HG03135 (cell line): ENCODE measurements around the gene SLC2A4RG.
A peak's percentile ranks its signal among the peaks of the same experiment; 100 is the strongest.

ENCODE experiments used
- ATAC-seq: cut with Tn5 transposase; IDR thresholded peaks from one replicate; pipeline ENCODE4 v1.9.1; 2021; ENCODE audit warnings: mild to moderate bottlenecking, moderate library complexity; ENCODE audit not compliant: unreplicated experiment

Gene SLC2A4RG

GRCh38 chr20:63698739-63699465, 40.7 kb upstream of the SLC2A4RG start:
- no peak for ATAC-seq

GRCh38 chr20:63699466-63700198, 39.9 kb upstream of the SLC2A4RG start:
- no peak for ATAC-seq

GRCh38 chr20:63700199-63701050, 39.2 kb upstream of the SLC2A4RG start:
- ATAC-seq = no peak

- ATAC-seq = no peak
Observed at GRCh38 chr20:63701051-63701328, 38.6 kb upstream of the SLC2A4RG start.

- ATAC-seq = no peak
Observed at GRCh38 chr20:63701329-63702035, 38.1 kb upstream of the SLC2A4RG start.

GRCh38 chr20:63702036-63702665, 37.4 kb upstream of the SLC2A4RG start:
- ATAC-seq = no peak

- no peak for ATAC-seq
Observed at GRCh38 chr20:63702751-63703470, 36.7 kb upstream of the SLC2A4RG start.

- no peak for ATAC-seq
Observed at GRCh38 chr20:63703471-63703975, 36.1 kb upstream of the SLC2A4RG start.

GRCh38 chr20:63703976-63704748, 35.4 kb upstream of the SLC2A4RG start:
- no peak for ATAC-seq

GRCh38 chr20:63704749-63705117, 34.8 kb upstream of the SLC2A4RG start:
- no peak for ATAC-seq

- ATAC-seq = no peak
Observed at GRCh38 chr20:63705232-63706026, 34.1 kb upstream of the SLC2A4RG start.

- no peak for ATAC-seq
Observed at GRCh38 chr20:63706027-63706695, 33.4 kb upstream of the SLC2A4RG start.

- ATAC-seq = peak; percentile 31
Observed at GRCh38 chr20:63706852-63707557, 32.6 kb upstream of the SLC2A4RG start.

GRCh38 chr20:63707558-63708300, 31.8 kb upstream of the SLC2A4RG start, which contains the start of the genes ARFRP1 and ZGPAT:
Gene ARFRP1, minus strand, starts transcription at chr20:63707976. Its CDS starts 885 bp downstream, at chr20:63707091.
Gene ZGPAT, plus strand, starts transcription at chr20:63708039. Its CDS starts 542 bp downstream, at chr20:63708581.
- peak; percentile 61 for ATAC-seq

GRCh38 chr20:63708301-63709148, 31.1 kb upstream of the SLC2A4RG start:
- peak; percentile 10 for ATAC-seq
